ENCODE data around the gene RNF146.

The RNF146 gene

DNA sequence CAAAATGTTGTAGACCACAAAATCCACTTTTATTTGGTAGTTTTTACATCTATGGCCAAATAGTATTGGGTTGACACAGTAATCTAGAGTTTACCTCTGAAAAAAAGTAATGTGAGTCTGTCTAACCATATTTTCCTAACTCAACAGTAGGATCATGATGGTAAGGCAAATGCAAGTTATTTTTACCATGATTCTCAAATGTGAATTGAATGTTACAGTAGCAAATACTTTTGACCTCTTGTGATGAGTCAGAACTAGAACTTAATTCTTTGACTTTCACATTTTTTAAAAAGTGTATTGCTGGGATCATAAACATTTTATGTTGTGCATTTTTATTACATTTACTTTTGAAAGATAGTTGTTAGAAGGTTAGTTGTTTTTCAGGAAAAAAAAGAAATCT, 22.0 kb downstream of the RNF146 start:
- Histone ChIP-seq H3K9me3 (ENCODE audit: control insufficient read depth, low read length) (no peaks in the 10 kb centered on the region), H3K4me1 (ENCODE audit: control insufficient read depth, insufficient read depth, low read length, poor library complexity, severe bottlenecking) (no peaks in the 10 kb centered on the region), H3K36me3 (ENCODE audit: control insufficient read depth, insufficient read depth, low read length) (peaks cover 50% of the 10 kb centered on the region), H3K4me3 (ENCODE audit: extremely low read depth, insufficient read depth, low read length, poor library complexity, severe bottlenecking) (no peak overlapping the region), H3K27ac (ENCODE audit: low read depth, low read length, severe bottlenecking) (no peak overlapping the region)

DNA sequence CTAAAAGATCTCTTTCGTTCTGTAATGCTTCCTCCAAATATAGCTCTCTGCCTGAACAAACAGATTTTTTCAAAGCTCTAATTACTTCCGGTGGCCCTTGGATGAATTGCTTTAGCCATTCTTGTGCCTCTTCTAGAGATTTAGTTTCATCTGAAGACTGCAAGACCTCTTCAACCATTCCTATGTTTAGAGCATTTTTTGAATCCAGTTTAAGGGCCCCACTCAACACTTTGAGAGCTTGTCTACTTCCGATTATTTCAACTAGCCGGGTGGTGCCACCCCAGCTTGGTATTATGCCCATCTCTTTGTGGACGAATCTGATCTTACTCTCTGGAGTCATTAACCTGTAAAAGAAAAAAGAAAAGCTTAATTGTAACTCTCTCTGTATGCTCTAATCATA, 23.3 kb downstream of the RNF146 start:
- no peak overlapping the region for H3K27ac ChIP-seq (ENCODE audit: low read depth, low read length, severe bottlenecking)
- no peaks in the 10 kb centered on the region for H3K9me3 ChIP-seq (ENCODE audit: control insufficient read depth, low read length)
- H3K36me3 ChIP-seq (ENCODE audit: control insufficient read depth, insufficient read depth, low read length), result peaks cover 51% of the 10 kb centered on the region
- WGBS, 2 experiments (ENCODE audit: insufficient coverage in 2 of 2), result 96 to 97% methylated on average over 3 of the region's 5 CpGs
- H3K4me1 ChIP-seq (ENCODE audit: control insufficient read depth, insufficient read depth, low read length, poor library complexity, severe bottlenecking), result no peaks in the 10 kb centered on the region
- no peak overlapping the region for H3K4me3 ChIP-seq (ENCODE audit: extremely low read depth, insufficient read depth, low read length, poor library complexity, severe bottlenecking)

DNA sequence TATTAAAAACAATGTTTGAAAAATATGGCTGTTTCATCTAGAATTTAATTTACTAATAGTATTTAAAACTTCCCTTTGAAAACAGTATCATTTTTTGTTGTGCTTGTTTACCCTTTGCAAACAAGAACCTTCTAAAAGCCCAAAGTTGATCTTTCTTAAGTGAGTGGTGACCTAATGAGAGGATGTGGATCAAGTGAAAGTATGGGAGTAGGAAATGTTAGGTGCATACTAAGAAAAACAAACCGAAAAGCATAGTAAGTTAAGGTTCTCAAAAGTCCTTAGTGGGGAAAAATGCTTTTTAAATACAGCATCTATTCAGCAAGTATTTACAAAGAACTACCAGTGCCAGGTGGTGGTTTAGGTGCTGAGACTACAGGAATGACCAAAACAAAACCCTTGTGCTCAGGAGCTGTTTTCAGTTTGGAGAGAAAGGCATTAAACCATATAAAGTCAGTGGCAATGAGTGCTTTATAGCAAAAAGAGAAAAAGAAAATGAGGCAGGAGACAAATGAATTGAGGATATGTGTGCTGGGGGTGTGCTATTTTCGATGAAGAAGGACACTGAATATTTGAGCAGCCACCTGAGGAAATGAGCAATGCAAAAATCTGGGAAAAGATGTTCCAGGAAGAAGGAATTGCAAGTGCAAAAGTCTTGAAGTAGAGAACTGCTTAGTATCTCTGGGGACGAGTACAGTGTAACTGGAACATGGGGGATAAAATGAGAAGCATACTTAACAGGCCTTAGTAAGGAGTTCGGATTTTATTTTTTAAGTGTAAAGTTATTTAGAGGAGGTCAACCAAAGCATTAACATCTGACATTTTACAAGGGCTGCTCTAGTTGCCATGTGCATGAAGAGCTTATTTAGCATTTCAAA, 24.0 kb downstream of the RNF146 start:
- Histone ChIP-seq H3K9me3 (ENCODE audit: control insufficient read depth, low read length) (no peaks in the 10 kb centered on the region), H3K4me3 (ENCODE audit: extremely low read depth, insufficient read depth, low read length, poor library complexity, severe bottlenecking) (no peak overlapping the region), H3K36me3 (ENCODE audit: control insufficient read depth, insufficient read depth, low read length) (peaks cover 48% of the 10 kb centered on the region), H3K4me1 (ENCODE audit: control insufficient read depth, insufficient read depth, low read length, poor library complexity, severe bottlenecking) (no peaks in the 10 kb centered on the region), H3K27ac (ENCODE audit: low read depth, low read length, severe bottlenecking) (no peak overlapping the region)
- WGBS, 2 experiments (ENCODE audit: insufficient coverage in 2 of 2), result 82% methylated on average over 2 to 3 of the region's 4 CpGs

DNA sequence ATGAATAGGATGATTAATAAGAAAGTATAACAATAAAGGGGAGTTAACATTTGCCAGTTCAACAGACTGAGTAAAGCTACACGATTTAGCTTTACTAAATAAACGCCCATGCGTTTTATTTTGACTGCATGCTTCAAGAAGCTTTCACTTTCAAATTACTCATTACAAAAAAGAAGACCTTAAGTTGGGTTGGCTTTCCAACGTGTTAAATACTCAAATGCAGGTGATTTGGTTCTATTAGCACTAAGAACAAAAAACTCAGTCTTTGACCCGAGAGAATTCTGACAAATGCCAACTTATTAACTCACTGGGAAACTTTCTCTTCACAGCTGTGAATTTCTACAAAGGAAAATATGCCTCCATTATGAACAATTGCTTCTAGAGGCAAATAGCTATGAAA, 24.8 kb downstream of the RNF146 start:
- 38 to 100% methylated on average over 1 to 2 of the region's 5 CpGs for WGBS, 2 experiments (ENCODE audit: insufficient coverage in 2 of 2)
- no peaks in the 10 kb centered on the region for H3K9me3 ChIP-seq (ENCODE audit: control insufficient read depth, low read length)
- no peak overlapping the region for H3K27ac ChIP-seq (ENCODE audit: low read depth, low read length, severe bottlenecking)
- peaks cover 41% of the 10 kb centered on the region for H3K36me3 ChIP-seq (ENCODE audit: control insufficient read depth, insufficient read depth, low read length)
- H3K4me1 ChIP-seq (ENCODE audit: control insufficient read depth, insufficient read depth, low read length, poor library complexity, severe bottlenecking), result no peaks in the 10 kb centered on the region
- H3K4me3 ChIP-seq (ENCODE audit: extremely low read depth, insufficient read depth, low read length, poor library complexity, severe bottlenecking), result no peak overlapping the region

DNA sequence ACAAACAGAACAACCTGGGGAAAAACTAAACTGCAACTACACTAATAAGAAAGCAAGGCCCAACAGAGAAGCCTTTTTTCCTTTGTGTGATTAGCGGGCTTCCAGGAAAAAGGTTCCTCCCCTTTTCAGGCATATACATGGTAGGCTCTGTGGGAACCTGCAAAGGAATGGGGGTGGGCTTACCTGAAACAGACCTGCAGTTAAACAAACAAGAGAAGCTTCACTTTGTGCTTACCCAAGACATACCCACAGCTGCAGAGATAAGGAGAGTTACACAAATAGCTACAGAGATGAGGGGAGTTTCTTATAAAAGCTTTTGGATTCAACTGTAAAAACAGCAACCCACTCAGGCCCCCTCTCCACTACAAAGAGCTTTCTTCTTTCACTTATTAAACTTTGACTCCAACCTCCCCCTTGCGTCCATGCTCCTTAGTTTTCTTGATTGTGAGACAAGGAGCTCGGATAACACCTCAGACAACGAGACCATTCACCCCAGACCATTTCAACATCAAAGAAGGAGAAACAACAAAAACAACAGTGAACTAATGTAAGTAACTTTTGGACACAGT, 30.9 kb downstream of the RNF146 start:
- WGBS, 2 experiments (ENCODE audit: insufficient coverage in 2 of 2), result 100% methylated on average over 1 of the region's 4 CpGs
- H3K27ac ChIP-seq (ENCODE audit: low read depth, low read length, severe bottlenecking), result no peak overlapping the region
- peaks cover 4% of the 10 kb centered on the region for H3K9me3 ChIP-seq (ENCODE audit: control insufficient read depth, low read length)
- peaks cover 30% of the 10 kb centered on the region for H3K36me3 ChIP-seq (ENCODE audit: control insufficient read depth, insufficient read depth, low read length)
- H3K4me1 ChIP-seq (ENCODE audit: control insufficient read depth, insufficient read depth, low read length, poor library complexity, severe bottlenecking), result peaks cover 12% of the 10 kb centered on the region
- H3K4me3 ChIP-seq (ENCODE audit: extremely low read depth, insufficient read depth, low read length, poor library complexity, severe bottlenecking), result no peak overlapping the region

DNA sequence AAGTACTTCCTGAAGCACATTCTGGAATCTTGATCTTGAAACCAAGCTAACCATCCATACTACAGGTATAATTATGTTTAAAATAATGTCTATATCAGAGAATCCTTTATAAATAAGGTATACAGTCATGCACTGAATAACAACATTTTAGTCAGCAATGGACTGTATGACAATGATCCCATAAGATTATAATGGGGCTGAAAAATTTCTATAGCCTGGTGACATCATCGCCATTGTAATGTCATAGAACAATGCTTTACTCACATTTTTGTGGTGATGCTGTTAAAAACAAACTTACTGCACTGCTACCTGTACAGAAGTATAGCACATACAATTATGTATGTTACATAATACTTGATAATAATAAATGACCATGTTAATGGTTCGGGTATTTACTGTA, 31.8 kb downstream of the RNF146 start:
- 100% methylated on average over 1 of the region's 2 CpGs; no CpG with 5 or more reads in 1 of the 2 experiments for WGBS, 2 experiments (ENCODE audit: insufficient coverage in 2 of 2)
- H3K4me1 ChIP-seq (ENCODE audit: control insufficient read depth, insufficient read depth, low read length, poor library complexity, severe bottlenecking), result peaks cover 12% of the 10 kb centered on the region
- peaks cover 26% of the 10 kb centered on the region for H3K36me3 ChIP-seq (ENCODE audit: control insufficient read depth, insufficient read depth, low read length)
- no peak overlapping the region for H3K27ac ChIP-seq (ENCODE audit: low read depth, low read length, severe bottlenecking)
- no peak overlapping the region for H3K4me3 ChIP-seq (ENCODE audit: extremely low read depth, insufficient read depth, low read length, poor library complexity, severe bottlenecking)
- peaks cover 4% of the 10 kb centered on the region for H3K9me3 ChIP-seq (ENCODE audit: control insufficient read depth, low read length)

DNA sequence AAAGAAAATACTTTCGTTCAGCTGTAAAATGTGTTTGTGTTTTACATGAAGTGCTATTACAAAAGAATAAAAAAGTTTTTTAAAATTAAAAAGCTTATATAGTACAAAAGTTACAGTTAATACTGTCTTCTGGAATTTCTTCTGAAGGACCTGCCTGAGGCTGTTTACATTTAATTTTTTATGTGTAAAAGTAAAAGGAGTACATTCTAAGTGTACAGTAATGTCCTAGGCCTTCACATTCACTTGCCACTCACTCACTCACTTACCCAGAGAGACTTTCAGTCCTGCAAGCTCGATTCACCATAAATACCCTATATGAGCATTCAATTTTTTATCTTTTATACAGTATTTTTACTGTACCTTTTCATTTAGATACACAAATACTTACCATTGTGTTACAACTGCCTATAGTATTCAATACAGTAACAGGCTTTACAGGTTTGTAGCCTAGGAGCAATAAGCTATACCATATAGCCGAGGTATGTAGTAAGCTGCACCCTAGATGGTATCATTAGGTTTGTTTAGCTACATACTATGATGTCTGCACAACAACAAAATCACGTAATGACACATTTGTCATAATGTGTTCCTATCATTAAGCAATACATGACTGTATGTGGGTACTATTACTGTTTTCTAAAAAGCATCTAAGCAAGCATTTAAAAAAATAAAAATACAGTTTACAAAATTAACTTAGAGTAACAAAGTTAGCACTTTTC, 33.0 kb downstream of the RNF146 start:
- H3K27ac ChIP-seq (ENCODE audit: low read depth, low read length, severe bottlenecking), result peak overlapping the region; percentile 38
- WGBS, 2 experiments (ENCODE audit: insufficient coverage in 2 of 2), result 100% methylated on average over 1 of the region's 4 CpGs; no CpG with 5 or more reads in 1 of the 2 experiments
- peaks cover 12% of the 10 kb centered on the region for H3K4me1 ChIP-seq (ENCODE audit: control insufficient read depth, insufficient read depth, low read length, poor library complexity, severe bottlenecking)
- no peak overlapping the region for H3K4me3 ChIP-seq (ENCODE audit: extremely low read depth, insufficient read depth, low read length, poor library complexity, severe bottlenecking)
- peaks cover 29% of the 10 kb centered on the region for H3K36me3 ChIP-seq (ENCODE audit: control insufficient read depth, insufficient read depth, low read length)
- H3K9me3 ChIP-seq (ENCODE audit: control insufficient read depth, low read length), result peaks cover 4% of the 10 kb centered on the region

DNA sequence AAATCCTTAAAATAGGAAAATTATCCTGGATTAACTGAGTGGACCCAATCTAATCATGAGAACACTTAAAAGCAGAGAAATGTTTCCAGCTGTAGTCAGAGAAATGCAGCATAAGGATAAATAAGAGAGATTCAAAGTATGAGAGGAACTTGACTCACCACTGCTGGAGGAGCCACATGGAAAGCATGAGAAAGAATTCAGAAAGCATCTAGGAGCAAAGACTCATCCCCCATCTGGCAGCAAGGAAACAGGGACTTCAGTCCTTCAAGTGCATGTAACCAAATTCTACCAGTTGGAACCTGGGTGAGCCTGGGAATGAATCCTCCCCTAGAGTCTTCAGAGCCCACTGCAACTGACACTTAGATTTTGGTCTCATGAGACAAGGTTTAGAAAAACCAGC, 33.7 kb downstream of the RNF146 start:
- peaks cover 4% of the 10 kb centered on the region for H3K9me3 ChIP-seq (ENCODE audit: control insufficient read depth, low read length)
- peak overlapping the region; percentile 38 for H3K27ac ChIP-seq (ENCODE audit: low read depth, low read length, severe bottlenecking)
- peaks cover 12% of the 10 kb centered on the region for H3K4me1 ChIP-seq (ENCODE audit: control insufficient read depth, insufficient read depth, low read length, poor library complexity, severe bottlenecking)
- peaks cover 23% of the 10 kb centered on the region for H3K36me3 ChIP-seq (ENCODE audit: control insufficient read depth, insufficient read depth, low read length)
- H3K4me3 ChIP-seq (ENCODE audit: extremely low read depth, insufficient read depth, low read length, poor library complexity, severe bottlenecking), result no peak overlapping the region

DNA sequence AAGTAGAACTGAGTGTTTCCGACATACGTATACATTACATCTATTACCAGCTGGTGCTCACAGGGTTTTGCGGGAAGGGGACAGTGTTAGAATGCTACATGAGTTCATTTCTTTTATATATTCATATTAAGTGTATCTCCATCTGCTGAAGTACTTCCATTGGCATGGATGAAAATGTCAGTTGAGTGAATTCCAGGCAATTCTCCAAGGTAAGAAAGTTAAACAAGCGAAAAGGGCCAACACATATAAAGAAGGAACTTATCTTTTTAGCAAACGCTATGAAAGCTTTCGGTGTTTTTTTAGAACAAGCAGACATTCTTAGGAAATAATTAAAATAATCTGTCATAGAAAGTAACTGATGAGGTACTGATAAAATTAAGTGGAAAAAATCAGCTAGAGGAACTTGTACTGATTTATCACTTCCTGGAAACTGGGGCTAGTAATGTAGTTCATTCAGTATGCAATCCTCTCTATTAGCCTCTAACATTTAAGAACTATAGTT, 34.6 kb downstream of the RNF146 start:
- 100% methylated on average over 1 to 2 of the region's 6 CpGs for WGBS, 2 experiments (ENCODE audit: insufficient coverage in 2 of 2)
- peaks cover 4% of the 10 kb centered on the region for H3K9me3 ChIP-seq (ENCODE audit: control insufficient read depth, low read length)
- no peak overlapping the region for H3K4me3 ChIP-seq (ENCODE audit: extremely low read depth, insufficient read depth, low read length, poor library complexity, severe bottlenecking)
- H3K27ac ChIP-seq (ENCODE audit: low read depth, low read length, severe bottlenecking), result no peak overlapping the region
- H3K36me3 ChIP-seq (ENCODE audit: control insufficient read depth, insufficient read depth, low read length), result peaks cover 26% of the 10 kb centered on the region
- peaks cover 12% of the 10 kb centered on the region for H3K4me1 ChIP-seq (ENCODE audit: control insufficient read depth, insufficient read depth, low read length, poor library complexity, severe bottlenecking)

DNA sequence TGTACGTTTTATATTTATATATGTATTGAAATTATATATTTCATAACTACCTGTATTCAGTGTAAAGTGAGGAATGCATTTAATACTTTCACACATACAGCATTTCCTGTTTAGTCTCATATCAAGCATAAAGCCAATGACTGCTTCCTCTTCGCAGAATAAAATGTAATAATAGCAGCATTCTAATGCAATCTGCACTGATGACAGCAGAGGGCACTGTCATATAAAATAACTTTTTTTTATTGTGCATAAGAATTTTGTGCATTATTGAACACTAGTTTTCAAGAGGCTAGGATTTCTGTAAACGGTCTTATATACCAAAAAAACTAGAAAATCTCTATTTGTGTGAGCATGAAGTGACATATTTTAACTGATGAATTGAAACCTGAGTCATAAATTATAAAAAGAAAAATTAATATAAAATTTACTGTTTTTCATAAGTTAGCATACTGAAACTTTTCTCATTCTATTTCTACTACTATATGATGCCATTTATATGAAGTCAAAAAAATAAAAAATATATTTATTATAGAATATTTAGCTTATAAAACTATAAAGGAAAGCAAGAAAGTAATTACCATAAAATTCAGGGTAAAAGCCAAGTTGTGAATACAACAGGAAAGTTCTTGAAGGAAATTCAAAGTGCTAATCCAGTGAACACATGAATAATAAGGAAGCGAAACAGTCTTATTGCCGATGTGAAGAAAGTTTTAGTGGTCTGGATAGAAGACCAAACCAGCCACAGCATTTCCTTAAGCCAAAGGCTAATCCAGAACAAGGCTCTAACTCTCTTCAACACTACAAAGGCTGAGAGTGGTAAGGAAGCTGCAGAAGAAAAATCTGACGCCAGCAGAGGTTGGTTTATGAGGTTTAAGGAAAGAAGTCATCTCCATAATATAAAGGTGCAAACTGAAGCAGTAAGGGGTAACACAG, 36.3 kb downstream of the RNF146 start:
- H3K36me3 ChIP-seq (ENCODE audit: control insufficient read depth, insufficient read depth, low read length), result peaks cover 23% of the 10 kb centered on the region
- H3K4me1 ChIP-seq (ENCODE audit: control insufficient read depth, insufficient read depth, low read length, poor library complexity, severe bottlenecking), result peaks cover 12% of the 10 kb centered on the region
- no peak overlapping the region for H3K4me3 ChIP-seq (ENCODE audit: extremely low read depth, insufficient read depth, low read length, poor library complexity, severe bottlenecking)
- H3K27ac ChIP-seq (ENCODE audit: low read depth, low read length, severe bottlenecking), result no peak overlapping the region
- H3K9me3 ChIP-seq (ENCODE audit: control insufficient read depth, low read length), result no peaks in the 10 kb centered on the region
- 90% methylated on average over 2 of the region's 6 CpGs; no CpG with 5 or more reads in 1 of the 2 experiments for WGBS, 2 experiments (ENCODE audit: insufficient coverage in 2 of 2)

Data from mesodermal cell (in vitro differentiated cells).